Small intestine (tissue), 7 donors: ENCODE measurements around the gene CYSTM1. TPM values are rescaled to one million over a fixed set of nuclear protein-coding genes. Genes with fewer than 3 reads are reported as not detected.
"Not testable (repeated sequence)": the region's sequence is repeated elsewhere in the genome, so short reads cannot be mapped to it uniquely, and the experiment has no call there.

ENCODE experiments used
- DNase-seq, 2 donors: peaks; one replicate each; pipeline versions ENCODE4 v3.0.0 to v3.0.0-alpha.2; 2013
- FAIRE-seq: peaks from 2 replicates; lab custom pipeline; 2012; peaks lifted over from hg19 to GRCh38; lab: Jason Lieb, UNC
- H3K27ac ChIP-seq, 3 donors: one replicate each; pipeline ENCODE4 v1.5.1; 2013; ENCODE audit warnings: low read length in 2 of 3, mild to moderate bottlenecking in 2 of 3, control low read depth in 1 of 3, inconsistent platforms in 1 of 3, low read depth in 1 of 3, moderate library complexity in 1 of 3
- H3K27me3 ChIP-seq, 3 donors: one replicate each; pipeline ENCODE4 v1.6.1; 2013; ENCODE audit warnings: low read length in 3 of 3, inconsistent platforms in 1 of 3; ENCODE audit not compliant: control insufficient read depth in 3 of 3, insufficient read depth in 3 of 3
- H3K36me3 ChIP-seq, 3 donors: one replicate each; pipeline ENCODE4 v1.6.1; 2013; ENCODE audit warnings: low read length in 3 of 3, inconsistent platforms in 1 of 3, low read depth in 1 of 3, mild to moderate bottlenecking in 1 of 3, moderate library complexity in 1 of 3; ENCODE audit not compliant: control insufficient read depth in 3 of 3, insufficient read depth in 2 of 3
- H3K4me1 ChIP-seq, 3 donors: one replicate each; pipeline ENCODE4 v1.6.1; 2013; ENCODE audit warnings: low read length in 2 of 3, inconsistent platforms in 1 of 3, low read depth in 1 of 3, mild to moderate bottlenecking in 1 of 3, moderate library complexity in 1 of 3; ENCODE audit not compliant: control insufficient read depth in 3 of 3, insufficient read depth in 2 of 3
- H3K4me3 ChIP-seq, 3 donors: one replicate each; pipeline ENCODE4 v1.5.1; 2013; ENCODE audit warnings: low read length in 3 of 3, control low read depth in 1 of 3, inconsistent platforms in 1 of 3, low read depth in 1 of 3, mild to moderate bottlenecking in 1 of 3, moderate library complexity in 1 of 3
- H3K9me3 ChIP-seq, 2 donors: one replicate each; pipeline ENCODE4 v1.6.1; 2013; ENCODE audit warnings: low read depth in 1 of 2, low read length in 1 of 2; ENCODE audit not compliant: control insufficient read depth in 2 of 2, insufficient read depth in 1 of 2
- WGBS, 3 donors: extraction: QIAGEN DNeasy Blood & Tissue Kit; methylation state at CpG; one replicate each; pipeline ENCODE4 v1.1.7; 2013; 5-methylcytosine and 5-hydroxymethylcytosine counted together
- polyA plus RNA-seq, 4 donors: library from polyadenylated mRNA; stranded (reverse) in 3 of 4; unstranded in 1 of 4; fragments of 200-250 nt in 3 of 4; fragments of 120-200 nt in 1 of 4; gene quantifications; one replicate each; pipeline versions ENCODE4 v1.2.1 to v1.2.3, GENCODE V29; 2013
- donor health status: healthy with polysubstance abuse.
- donor health status: control.
- donor health status: control.
- donor health status: Bipolar disorder and iron deficiency.
- donor health status: healthy.

Gene CYSTM1
- polyA plus RNA-seq, 4 donors = 94.4 to 884 (median 546) TPM

- peaks cover 5 to 22% (median 12%) of the 10 kb centered on the region in 3 donors for H3K4me1 ChIP-seq
- FAIRE-seq (no peak), DNase-seq (peak in 1 of 2 donors; percentile 25)
- no peak overlapping the region for H3K4me3 ChIP-seq
- peaks cover 7 to 12% (median 9%) of the 10 kb centered on the region in 3 donors for H3K36me3 ChIP-seq
- H3K27me3 ChIP-seq = no peaks in the 10 kb centered on the region
- 24 to 66% (median 40%) methylated on average over 2 of the region's 2 CpGs for WGBS, 3 donors
- peak overlapping the region in 1 of 3 donors; percentile 36 for H3K27ac ChIP-seq
- no peaks in the 10 kb centered on the region for H3K9me3 ChIP-seq
Measured at GRCh38 chr5:140197023-140197422, 22.0 kb downstream of the CYSTM1 start.

GRCh38 chr5:140198915-140199314 is 23.9 kb downstream of the CYSTM1 start:
- H3K27ac ChIP-seq, FAIRE-seq, H3K9me3 ChIP-seq, H3K4me3 ChIP-seq, DNase-seq, H3K27me3 ChIP-seq: not testable (repeated sequence)
- 90 to 95% (median 93%) methylated on average over 1 of the region's 1 CpG for WGBS, 3 donors
- H3K36me3 ChIP-seq = peaks cover 7 to 12% (median 10%) of the 10 kb centered on the region in 3 donors
- H3K4me1 ChIP-seq = peaks cover 0 to 11% (median 2%) of the 10 kb centered on the region in 3 donors

GRCh38 chr5:140202078-140202477 is 27.1 kb downstream of the CYSTM1 start:
- WGBS, 3 donors = 67 to 70% (median 70%) methylated on average over 4 of the region's 4 CpGs
- Histone ChIP-seq H3K4me1 (peaks cover 2 to 4% (median 4%) of the 10 kb centered on the region in 3 donors), H3K4me3 (no peak overlapping the region), H3K27ac (no peak overlapping the region), H3K9me3 (no peaks in the 10 kb centered on the region), H3K27me3 (no peaks in the 10 kb centered on the region), H3K36me3 (peaks cover 3 to 8% (median 6%) of the 10 kb centered on the region in 3 donors)
- no peak for FAIRE-seq
- no peak for DNase-seq

- Histone ChIP-seq H3K4me3 (no peak overlapping the region), H3K36me3 (peaks cover 3 to 8% (median 5%) of the 10 kb centered on the region in 3 donors), H3K9me3 (no peaks in the 10 kb centered on the region), H3K4me1 (peaks cover 2 to 8% (median 4%) of the 10 kb centered on the region in 3 donors), H3K27me3 (no peaks in the 10 kb centered on the region), H3K27ac (no peak overlapping the region)
- no peak for FAIRE-seq
- 66 to 73% (median 69%) methylated on average over 2 of the region's 2 CpGs for WGBS, 3 donors
- no peak for DNase-seq
Measured at GRCh38 chr5:140202610-140203009, 27.6 kb downstream of the CYSTM1 start.

GRCh38 chr5:140205216-140205615 is 30.2 kb downstream of the CYSTM1 start:
- H3K36me3 ChIP-seq = peaks cover 0 to 8% (median 2%) of the 10 kb centered on the region in 3 donors
- H3K9me3 ChIP-seq = no peaks in the 10 kb centered on the region
- 53 to 63% (median 62%) methylated on average over 2 of the region's 2 CpGs for WGBS, 3 donors
- H3K4me3 ChIP-seq = no peak overlapping the region
- H3K4me1 ChIP-seq = peaks cover 2 to 8% (median 4%) of the 10 kb centered on the region in 3 donors
- H3K27me3 ChIP-seq = no peaks in the 10 kb centered on the region
- no peak for DNase-seq
- no peak for FAIRE-seq
- H3K27ac ChIP-seq = no peak overlapping the region

GRCh38 chr5:140205952-140206351 is 31.0 kb downstream of the CYSTM1 start:
- WGBS, 3 donors = 87 to 89% (median 87%) methylated on average over 4 of the region's 4 CpGs
- H3K36me3 ChIP-seq = peaks cover 0 to 11% (median 6%) of the 10 kb centered on the region in 3 donors
- peak in 1 of 2 donors; percentile 2 for DNase-seq
- H3K4me3 ChIP-seq = no peak overlapping the region
- no peak overlapping the region for H3K27ac ChIP-seq
- peaks cover 2 to 8% (median 4%) of the 10 kb centered on the region in 3 donors for H3K4me1 ChIP-seq
- FAIRE-seq = no peak
- no peaks in the 10 kb centered on the region for H3K9me3 ChIP-seq
- H3K27me3 ChIP-seq = no peaks in the 10 kb centered on the region

- Histone ChIP-seq H3K36me3 (peaks cover 0 to 16% (median 6%) of the 10 kb centered on the region in 3 donors), H3K9me3 (no peaks in the 10 kb centered on the region), H3K27me3 (no peaks in the 10 kb centered on the region), H3K4me1 (peaks cover 2 to 8% (median 4%) of the 10 kb centered on the region in 3 donors), H3K4me3 (no peak overlapping the region), H3K27ac (no peak overlapping the region)
- DNase-seq (no peak), FAIRE-seq (no peak)
- WGBS, 3 donors = 30 to 42% (median 35%) methylated on average over 2 of the region's 2 CpGs
Measured at GRCh38 chr5:140207250-140207964, 32.4 kb downstream of the CYSTM1 start.

- FAIRE-seq (no peak), DNase-seq (no peak)
- Histone ChIP-seq H3K27me3 (no peaks in the 10 kb centered on the region), H3K27ac (no peak overlapping the region), H3K4me3 (no peak overlapping the region), H3K36me3 (peaks cover 0 to 18% (median 6%) of the 10 kb centered on the region in 3 donors), H3K4me1 (peaks cover 2 to 8% (median 4%) of the 10 kb centered on the region in 3 donors), H3K9me3 (no peaks in the 10 kb centered on the region)
Measured at GRCh38 chr5:140208065-140208464, 33.1 kb downstream of the CYSTM1 start.
